CD4-positive, alpha-beta T cell treated with Interferon gamma for 1 hour (primary cell): ENCODE measurements around the gene SPANXC.
"Not testable (repeated sequence)": the region's sequence is repeated elsewhere in the genome, so short reads cannot be mapped to it uniquely, and the experiment has no call there.

Experiments used
- DNase-seq: peaks from one replicate; pipeline ENCODE4 v3.0.0-alpha.2; 2020

Gene SPANXC

GRCh38 chrX:141242417-141242816 is at the start of gene SPANXC:
Gene SPANXC, minus strand, starts transcription at chrX:141242517. Its CDS starts 60 bp downstream, at chrX:141242457.
- not testable (repeated sequence) for DNase-seq

- DNase-seq: no peak
Observed at GRCh38 chrX:141279476-141279875, 37.2 kb upstream of the SPANXC start.

- no peak for DNase-seq
Observed at GRCh38 chrX:141278306-141278705, 36.0 kb upstream of the SPANXC start.

GRCh38 chrX:141258080-141258479 is 15.8 kb upstream of the SPANXC start:
- no peak for DNase-seq

- no peak for DNase-seq
Observed at GRCh38 chrX:141221611-141222010, 20.7 kb downstream of the SPANXC start.

GRCh38 chrX:141220342-141221008 is 21.8 kb downstream of the SPANXC start:
- DNase-seq: no peak

- DNase-seq: no peak
Observed at GRCh38 chrX:141214196-141214595, 28.1 kb downstream of the SPANXC start.

- DNase-seq: no peak
Observed at GRCh38 chrX:141201962-141202361, 40.4 kb downstream of the SPANXC start.
